ENCODE measurements around the gene IFNA6. TPM values are rescaled to one million over a fixed set of nuclear protein-coding genes. Genes with fewer than 3 reads are reported as not detected.

IFNA6 gene
- total and polyA plus RNA-seq, 2 of the 4 experiments (the other 2 are of a cell fraction), result not detected

DNA sequence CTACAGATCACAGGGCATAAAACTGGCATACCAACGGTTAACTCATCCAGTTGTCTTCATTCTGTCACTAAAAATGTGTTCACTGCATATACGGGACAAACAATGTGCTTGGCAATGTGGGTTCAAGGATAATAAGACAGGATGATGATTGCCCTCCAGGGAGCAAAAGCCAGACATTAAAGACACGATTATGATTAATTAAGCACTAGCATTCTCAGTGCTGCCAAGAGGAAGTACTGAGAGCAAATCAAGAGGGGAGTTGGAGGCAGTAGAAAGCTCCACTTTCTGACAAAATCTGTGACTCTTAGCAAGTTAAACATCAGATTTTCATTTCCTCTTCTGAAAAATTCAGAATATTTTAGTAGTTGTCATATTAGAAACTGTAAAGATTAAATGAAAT is 49.3 kb upstream of the IFNA6 start:
- Histone ChIP-seq H3K9me1 (ENCODE audit: insufficient read depth, low read length) (no peaks in the 10 kb centered on the region), H3K4me2 (ENCODE audit: low read depth, low read length) (no peak overlapping the region), H3K4me3 (ENCODE audit: insufficient read depth, low read depth, low read length) (no peak overlapping the region), H3K4me1 (ENCODE audit: control insufficient read depth, insufficient read depth, low read length) (no peaks in the 10 kb centered on the region), H3K23ac (ENCODE audit: low read depth, low read length) (no peak overlapping the region), H4K5ac (ENCODE audit: low read depth, low read length) (no peak overlapping the region), H2BK20ac (ENCODE audit: low read depth, low read length) (no peak overlapping the region), H3K27me3 (ENCODE audit: control insufficient read depth, insufficient read depth, low read length) (peaks cover 43% of the 10 kb centered on the region), H2BK120ac (ENCODE audit: low read depth, low read length) (no peak overlapping the region), H2AK5ac (ENCODE audit: low read depth, low read length) (no peak overlapping the region), H3K56ac (ENCODE audit: extremely low read depth, insufficient read depth, low read length) (no peak overlapping the region), H3K27ac (ENCODE audit: insufficient read depth, low read length) (no peak overlapping the region), H2BK5ac (ENCODE audit: low read depth, low read length, poor library complexity, severe bottlenecking) (no peak overlapping the region), H3K36me3 (ENCODE audit: control insufficient read depth, insufficient read depth, low read length) (no peaks in the 10 kb centered on the region), H2AK9ac (replicated peaks; ENCODE audit: low read depth, low read length, poor library complexity) (no peak overlapping the region), H4K8ac (ENCODE audit: low read depth in 2 of 2, low read length in 2 of 2) (no peak overlapping the region), H3K9ac (ENCODE audit: low read depth, low read length) (no peak overlapping the region), H2BK15ac (ENCODE audit: low read depth, low read length) (no peak overlapping the region), H3K18ac (ENCODE audit: low read depth, low read length) (no peak overlapping the region), H3K9me3 (ENCODE audit: control insufficient read depth, insufficient read depth, low read length) (no peaks in the 10 kb centered on the region), H4K91ac (ENCODE audit: insufficient read depth, low read depth, low read length) (no peak overlapping the region), H3K4ac (ENCODE audit: low read depth, low read length) (no peak overlapping the region), H3K14ac (replicated peaks; ENCODE audit: low read depth, low read length) (no peak overlapping the region), H4K20me1 (ENCODE audit: insufficient read depth, low read length) (no peaks in the 10 kb centered on the region), H2AFZ (replicated peaks; ENCODE audit: low read length, poor library complexity) (no peak overlapping the region), H3K79me1 (ENCODE audit: low read depth in 1 of 2, low read length in 2 of 2) (no peaks in the 10 kb centered on the region)
- in situ Hi-C loops (cut with MboI; ENCODE audit: low sequenced_read_pairs), result no loop called here
- CTCF ChIA-PET, result no interaction called here
- no peak for ATAC-seq (ENCODE audit: low read depth)
- no CpG with 5 or more reads among the region's 3 CpGs for WGBS, 2 experiments (ENCODE audit: extremely low coverage in 2 of 2, insufficient read length in 1 of 2)
- TF ChIP-seq NFE2L2 (IDR thresholded peaks at IDR 0.05; ENCODE audit: low read depth, low read length) (no peak), POLR2A (IDR thresholded peaks at IDR 0.05; ENCODE audit: low read depth, low read length) (no peak), FOS (IDR thresholded peaks at IDR 0.05; ENCODE audit: low read depth, low read length) (no peak), RFX5 (IDR thresholded peaks at IDR 0.05; ENCODE audit: low read depth, low read length) (no peak), SMC3 (IDR thresholded peaks at IDR 0.05; ENCODE audit: low read depth, low read length) (no peak), MAZ (IDR thresholded peaks at IDR 0.05; ENCODE audit: borderline replicate concordance, low read depth, low read length) (no peak)
- intact Hi-C loops (cut with micrococcal nuclease), result loop anchor here (5.0 kb wide), 1 partner anchor 148 kb away; no protein-coding TSS in a partner anchor
- DNase-seq, result no peak
- dilution Hi-C loops (cut with HindIII; ENCODE audit: low sequenced_read_pairs, unreplicated experiment), result no loop called here
- POLR2A ChIA-PET (ENCODE audit: unreplicated experiment), result no interaction called here
- no TSS peak for BruUV-seq (replicated peaks)

All from IMR-90 (cell line).